ENCODE measurements around the gene SLC8A3.

DNA sequence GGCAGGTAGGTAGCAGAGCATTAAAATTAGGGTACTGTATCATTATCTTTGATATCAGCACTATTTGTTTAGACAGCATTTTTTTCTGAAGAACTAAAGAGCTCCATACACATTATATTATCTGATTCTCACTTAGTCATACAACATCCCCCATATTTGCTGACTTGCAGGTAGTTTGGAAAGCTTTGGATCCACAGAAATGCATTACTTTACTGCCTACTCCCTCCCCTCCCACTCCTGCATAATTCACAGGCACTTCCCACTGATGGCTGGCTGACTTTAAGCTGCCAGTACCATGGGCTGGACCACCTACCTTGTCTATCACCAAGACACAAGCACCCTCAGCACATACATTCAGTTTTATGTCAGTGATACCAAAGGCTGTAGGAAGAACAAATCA is 110.4 kb downstream of the SLC8A3 start:
- TF ChIP-seq, protein P1, sequence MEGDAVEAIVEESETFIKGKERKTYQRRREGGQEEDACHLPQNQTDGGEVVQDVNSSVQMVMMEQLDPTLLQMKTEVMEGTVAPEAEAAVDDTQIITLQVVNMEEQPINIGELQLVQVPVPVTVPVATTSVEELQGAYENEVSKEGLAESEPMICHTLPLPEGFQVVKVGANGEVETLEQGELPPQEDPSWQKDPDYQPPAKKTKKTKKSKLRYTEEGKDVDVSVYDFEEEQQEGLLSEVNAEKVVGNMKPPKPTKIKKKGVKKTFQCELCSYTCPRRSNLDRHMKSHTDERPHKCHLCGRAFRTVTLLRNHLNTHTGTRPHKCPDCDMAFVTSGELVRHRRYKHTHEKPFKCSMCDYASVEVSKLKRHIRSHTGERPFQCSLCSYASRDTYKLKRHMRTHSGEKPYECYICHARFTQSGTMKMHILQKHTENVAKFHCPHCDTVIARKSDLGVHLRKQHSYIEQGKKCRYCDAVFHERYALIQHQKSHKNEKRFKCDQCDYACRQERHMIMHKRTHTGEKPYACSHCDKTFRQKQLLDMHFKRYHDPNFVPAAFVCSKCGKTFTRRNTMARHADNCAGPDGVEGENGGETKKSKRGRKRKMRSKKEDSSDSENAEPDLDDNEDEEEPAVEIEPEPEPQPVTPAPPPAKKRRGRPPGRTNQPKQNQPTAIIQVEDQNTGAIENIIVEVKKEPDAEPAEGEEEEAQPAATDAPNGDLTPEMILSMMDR (IDR thresholded peaks at IDR 0.05; ENCODE audit: low read depth, low read length): no peak
- TF ChIP-seq EZH2phosphoT487 (IDR thresholded peaks at IDR 0.05; ENCODE audit: low read depth): no peak
